SW 1271 (cell line): Measurements from ENCODE around the gene EDA.
"Not testable (repeated sequence)": the region's sequence is repeated elsewhere in the genome, so short reads cannot be mapped to it uniquely, and the experiment has no call there.

Experiments used
- DNase-seq, 2 experiments: peaks; one replicate each; lab custom pipeline; 2025; lab: John Stamatoyannopoulos, UW

EDA gene

DNA sequence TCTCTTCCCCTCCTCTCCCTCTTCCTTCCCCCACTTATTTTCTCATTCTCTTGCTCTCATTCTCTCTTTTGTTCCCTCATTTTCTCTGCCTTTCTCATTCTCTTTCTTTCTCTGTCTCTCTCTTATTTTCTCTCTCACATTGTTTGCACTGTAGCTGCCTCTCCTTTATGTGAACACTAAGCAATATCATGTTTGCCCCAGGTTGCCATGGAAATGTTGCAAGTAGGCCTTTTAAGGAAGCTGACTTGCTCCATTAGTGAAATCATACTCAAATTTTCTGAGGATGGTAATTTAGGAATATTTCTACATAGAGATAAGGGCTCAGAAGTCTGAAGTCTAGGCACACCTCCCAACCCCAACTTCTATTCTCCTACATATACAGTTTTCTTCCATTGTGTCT lies 130.1 kb downstream of the EDA start:
- DNase-seq = no peak

DNA sequence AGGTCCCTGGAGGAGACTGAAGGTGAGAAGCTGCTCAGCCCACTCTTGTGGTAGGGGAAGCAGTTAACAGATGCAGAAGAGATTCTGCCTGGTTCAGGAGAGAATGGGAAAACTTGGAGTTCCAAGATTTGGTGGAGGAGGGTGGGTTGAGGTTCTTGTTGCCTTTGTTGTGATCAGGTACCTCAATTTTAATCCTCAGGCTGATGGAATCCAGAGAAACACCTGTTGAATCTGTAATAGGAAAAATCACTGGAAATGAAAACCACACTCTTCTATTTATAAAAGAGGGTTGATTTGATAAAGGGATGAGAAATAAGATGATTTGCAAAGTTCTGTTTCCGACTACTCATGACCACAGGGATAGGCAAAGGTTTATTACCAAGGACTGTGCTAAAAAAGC lies 132.1 kb downstream of the EDA start:
- DNase-seq = no peak

DNA sequence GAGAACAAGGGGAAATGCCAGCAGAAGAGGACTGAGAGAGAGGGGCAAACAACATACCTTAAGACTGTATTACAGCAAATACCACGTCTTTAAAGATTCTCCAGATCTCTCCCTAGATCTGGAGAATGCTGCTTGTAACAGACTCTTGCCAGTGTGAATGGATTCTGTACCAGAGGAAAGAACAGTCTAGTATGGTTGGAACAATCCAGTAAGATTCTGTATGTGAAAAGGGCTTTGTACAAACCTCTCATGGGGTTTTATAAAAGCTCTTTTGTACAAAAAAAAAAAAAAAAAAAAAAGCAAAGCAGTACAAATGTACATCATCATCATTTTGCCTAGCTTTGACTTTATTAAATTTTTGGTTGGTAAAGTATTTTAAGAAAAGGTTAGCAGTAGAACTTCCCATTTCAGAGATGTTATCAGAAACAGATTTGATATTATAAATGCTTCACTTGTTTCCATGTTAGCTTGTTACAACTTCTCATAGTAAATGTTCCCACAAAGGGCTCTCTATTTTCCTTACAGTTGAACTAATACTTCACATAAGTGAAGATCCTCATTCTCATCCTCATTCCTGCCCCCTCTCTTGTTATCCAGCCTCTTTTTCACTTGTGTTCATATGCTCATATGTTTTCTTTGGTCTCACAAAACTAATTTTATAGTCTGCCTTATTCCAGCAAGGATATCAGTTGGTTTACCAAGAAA lies 144.2 kb downstream of the EDA start:
- DNase-seq = no peak

DNA sequence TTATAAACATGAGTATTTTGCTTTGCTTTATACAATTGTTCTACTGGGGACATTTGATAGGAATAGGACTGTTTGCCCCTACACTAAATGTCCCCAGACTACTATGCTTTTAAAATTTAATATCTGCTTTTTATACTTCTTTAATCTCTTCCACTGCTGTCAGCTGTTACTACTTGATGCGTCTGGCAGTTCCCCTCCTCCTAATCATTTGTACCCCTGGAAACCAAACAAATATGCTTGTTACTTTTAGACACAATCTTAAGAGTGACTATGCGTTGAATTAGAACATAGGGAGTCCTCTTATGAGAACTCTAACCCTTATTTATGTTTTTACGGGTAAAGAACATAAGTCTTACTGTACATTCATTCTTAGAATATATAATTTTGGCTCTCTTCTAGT lies 145.7 kb downstream of the EDA start:
- no peak for DNase-seq

- DNase-seq = no peak
Measured at GRCh38 chrX:69762340-69762739, 146.4 kb downstream of the EDA start.

- no peak for DNase-seq
Measured at GRCh38 chrX:69793260-69793935, 177.5 kb downstream of the EDA start.

DNA sequence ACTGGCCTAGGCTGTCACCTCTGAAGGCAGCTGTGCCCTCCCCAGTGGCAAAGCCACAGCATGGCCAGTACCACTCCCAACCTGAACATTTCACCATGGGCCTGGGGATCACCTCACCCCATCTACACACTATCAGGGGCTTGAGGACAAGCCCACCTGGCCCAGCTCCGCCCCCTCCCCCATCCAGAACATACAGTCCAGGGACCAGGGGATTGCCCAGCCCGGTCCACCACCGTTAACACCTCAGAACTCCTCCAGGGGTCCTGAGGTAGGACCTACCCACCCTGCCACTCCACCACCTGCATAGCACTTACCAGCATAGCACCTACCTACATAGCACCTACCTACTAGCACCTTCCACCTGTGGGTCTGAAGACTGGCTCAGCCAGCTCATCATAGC lies 179.8 kb downstream of the EDA start:
- no peak for DNase-seq

- DNase-seq = no peak
Measured at GRCh38 chrX:69807400-69807799, 191.5 kb downstream of the EDA start.

DNA sequence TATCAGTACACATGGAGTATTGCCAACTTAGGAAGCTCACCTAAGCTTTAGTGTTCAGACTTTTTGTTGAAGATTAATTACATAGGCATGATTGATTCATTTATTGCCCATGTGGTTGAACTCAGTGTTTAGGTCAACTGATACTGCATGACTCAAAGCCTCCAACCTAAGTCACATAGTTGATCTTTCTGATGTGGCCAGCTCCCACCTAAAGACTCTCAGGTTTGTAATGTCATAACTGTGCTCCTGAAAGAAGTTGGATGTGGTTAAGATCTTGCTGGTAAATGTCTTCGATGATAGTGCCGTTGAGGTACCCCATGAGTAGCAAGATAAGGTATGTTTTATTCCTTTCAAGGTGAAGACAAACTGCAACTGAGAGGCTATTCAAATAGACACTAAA lies 192.5 kb downstream of the EDA start:
- DNase-seq = no peak

- DNase-seq = no peak
Measured at GRCh38 chrX:69813677-69814076, 197.8 kb downstream of the EDA start.

DNA sequence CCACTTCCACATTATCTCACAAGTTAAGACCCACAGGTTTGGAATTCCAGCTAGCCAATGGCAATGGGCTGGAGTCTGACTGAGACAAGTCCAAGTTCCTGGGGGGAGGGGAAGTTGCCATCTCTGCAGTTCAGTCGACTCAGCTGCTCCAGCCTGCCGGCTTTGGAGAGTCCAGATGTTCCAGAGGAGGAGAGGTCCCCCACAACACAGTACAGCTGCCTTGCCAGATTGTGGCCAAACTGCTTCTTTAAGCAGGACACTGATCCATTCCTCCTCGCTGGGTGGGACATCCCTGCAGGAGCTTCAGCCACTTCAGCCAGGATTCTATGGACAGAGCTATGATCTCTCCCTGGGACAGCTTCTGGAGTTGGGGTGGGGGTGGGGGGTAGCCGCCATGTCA lies 199.2 kb downstream of the EDA start:
- DNase-seq = no peak

GRCh38 chrX:69815519-69815918 lies 199.6 kb downstream of the EDA start:
- DNase-seq = no peak

- no peak for DNase-seq
Measured at GRCh38 chrX:69844636-69845035, 228.7 kb downstream of the EDA start.

- not testable (repeated sequence) for DNase-seq
Measured at GRCh38 chrX:69859999-69860398, 244.1 kb downstream of the EDA start.

DNA sequence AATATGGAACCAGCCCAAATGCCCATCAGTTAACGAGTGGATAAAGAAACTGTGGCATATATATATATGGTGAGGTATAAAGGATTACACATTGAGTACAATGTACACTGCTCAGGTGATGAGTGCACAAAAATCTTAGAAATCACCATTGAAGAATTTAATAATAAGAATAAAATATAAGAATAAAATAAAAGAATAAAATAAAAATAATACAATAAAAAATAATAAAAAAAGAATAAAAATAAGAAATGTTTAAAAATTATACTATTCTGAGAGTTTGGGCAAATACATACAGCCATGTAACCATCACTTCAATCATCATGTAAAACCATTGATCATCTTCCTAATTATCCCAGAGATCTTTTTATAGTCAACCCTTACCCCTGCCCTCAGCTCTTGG lies 260.3 kb downstream of the EDA start:
- DNase-seq = no peak

- no peak for DNase-seq
Measured at GRCh38 chrX:69884210-69884609, 268.3 kb downstream of the EDA start.

GRCh38 chrX:69896046-69896445 lies 280.1 kb downstream of the EDA start:
- DNase-seq = no peak

- DNase-seq = no peak
Measured at GRCh38 chrX:69900491-69900890, 284.6 kb downstream of the EDA start.

- DNase-seq = no peak
Measured at GRCh38 chrX:69906447-69906846, 290.5 kb downstream of the EDA start.

- no peak for DNase-seq
Measured at GRCh38 chrX:69914781-69915180, 298.9 kb downstream of the EDA start.

GRCh38 chrX:69919749-69920148 lies 303.8 kb downstream of the EDA start:
- DNase-seq = no peak

DNA sequence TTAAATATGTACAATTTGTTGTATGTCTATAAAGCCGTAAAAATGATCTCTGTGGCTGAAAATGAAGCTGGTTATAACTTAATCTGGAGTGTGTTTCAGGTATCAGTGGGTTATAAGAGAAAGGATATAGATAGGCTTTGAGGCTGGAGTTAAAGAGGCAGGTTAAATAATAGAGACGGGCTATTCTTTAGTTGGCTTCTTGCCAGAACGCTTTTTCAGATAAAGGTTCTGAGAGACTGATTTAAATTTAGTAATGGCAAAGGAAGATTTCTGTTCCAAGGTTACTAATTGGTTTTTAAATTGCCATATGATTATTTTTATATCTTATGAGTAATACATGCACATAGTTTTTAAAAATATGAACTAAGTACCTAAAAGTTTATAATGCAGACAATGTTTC lies 316.4 kb downstream of the EDA start:
- no peak for DNase-seq

GRCh38 chrX:69948276-69948797 lies 332.4 kb downstream of the EDA start:
- no peak for DNase-seq

DNA sequence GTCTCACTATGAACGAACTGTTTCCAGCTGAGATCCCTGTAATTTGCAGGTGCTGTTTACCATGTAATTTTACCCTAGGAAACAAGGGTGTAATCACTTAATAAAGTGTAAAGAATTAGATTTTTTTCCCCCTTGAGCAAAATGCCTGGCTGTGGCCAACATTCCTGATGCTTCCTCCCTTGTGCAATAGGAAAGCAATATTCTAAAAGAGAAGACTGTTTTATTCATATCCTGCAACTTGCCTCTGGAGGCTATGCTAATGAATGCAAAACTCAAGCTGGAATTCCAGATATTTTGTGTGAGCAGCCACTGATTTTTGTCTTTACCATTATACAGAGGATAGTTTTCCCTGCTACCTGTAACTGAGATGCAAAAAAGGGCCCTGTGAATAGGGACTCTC lies 335.8 kb downstream of the EDA start:
- DNase-seq = no peak
